GM23248 (cell line): ENCODE measurements around the gene ZC3H12C. TPM values are rescaled to one million over a fixed set of nuclear protein-coding genes. Genes with fewer than 3 reads are reported as not detected.

Experiments used
- DNase-seq: peaks from one replicate; pipeline ENCODE4 v3.0.0-alpha.2; 2015
- H2AFZ ChIP-seq: fragments of 200-600 bp; sonication (generic); 2 replicates; pipeline ENCODE4 v1.6.1; 2016; ENCODE audit warnings: antibody characterized with exemption
- H3F3A ChIP-seq: fragments of 200-600 bp; sonication (generic); 2 replicates; pipeline ENCODE4 v1.6.1; 2016; ENCODE audit warnings: mild to moderate bottlenecking, antibody characterized with exemption, mixed run types; ENCODE audit not compliant: insufficient read depth
- H3K27ac ChIP-seq: fragments of 200-600 bp; sonication (generic); 2 replicates; pipeline ENCODE4 v1.5.1; 2016; ENCODE audit warnings: mild to moderate bottlenecking
- H3K27me3 ChIP-seq: fragments of 200-600 bp; sonication (generic); replicated peaks from 2 replicates; pipeline ENCODE4 v1.6.1; 2016; ENCODE audit warnings: mild to moderate bottlenecking; ENCODE audit not compliant: insufficient read depth
- H3K36me3 ChIP-seq: fragments of 200-600 bp; sonication (generic); 2 replicates; pipeline ENCODE4 v1.6.1; 2016; ENCODE audit warnings: low read depth, mild to moderate bottlenecking
- H3K4me1 ChIP-seq: fragments of 200-600 bp; sonication (generic); 2 replicates; pipeline ENCODE4 v1.6.1; 2016; ENCODE audit warnings: mild to moderate bottlenecking; ENCODE audit not compliant: insufficient read depth
- H3K4me2 ChIP-seq: fragments of 200-600 bp; sonication (generic); one replicate; pipeline ENCODE4 v1.6.1; 2016; ENCODE audit warnings: mild to moderate bottlenecking; ENCODE audit not compliant: unreplicated experiment
- H3K4me3 ChIP-seq: fragments of 200-600 bp; sonication (generic); 2 replicates; pipeline ENCODE4 v1.5.1; 2016; ENCODE audit warnings: mild to moderate bottlenecking
- H3K79me2 ChIP-seq: fragments of 200-600 bp; sonication (generic); 2 replicates; pipeline ENCODE4 v1.6.1; 2016; ENCODE audit warnings: mild to moderate bottlenecking; ENCODE audit not compliant: insufficient read depth
- H3K9ac ChIP-seq: fragments of 200-600 bp; sonication (generic); 2 replicates; pipeline ENCODE4 v1.6.1; 2016; ENCODE audit warnings: mild to moderate bottlenecking
- H3K9me2 ChIP-seq: fragments of 200-600 bp; sonication (generic); 2 replicates; pipeline ENCODE4 v1.6.1; 2016; ENCODE audit warnings: mixed run types, mild to moderate bottlenecking, moderate library complexity; ENCODE audit not compliant: insufficient read depth
- H3K9me3 ChIP-seq: fragments of 200-600 bp; sonication (generic); one replicate; pipeline ENCODE4 v1.6.1; 2017; ENCODE audit warnings: low read depth
- H4K20me1 ChIP-seq: fragments of 200-600 bp; sonication (generic); 2 replicates; pipeline ENCODE4 v1.6.0; 2016; ENCODE audit not compliant: insufficient read depth
- EZH2 ChIP-seq: fragments of 200-600 bp; sonication (generic); IDR thresholded peaks from 2 replicates; pipeline ENCODE4 v1.6.1; 2018; ENCODE audit warnings: antibody characterized with exemption, mild to moderate bottlenecking; ENCODE audit not compliant: insufficient read depth, poor library complexity, severe bottlenecking
- EZH2phosphoT487 ChIP-seq: fragments of 200-600 bp; sonication (generic); IDR thresholded peaks from 2 replicates; pipeline ENCODE4 v1.6.1; 2018; ENCODE audit warnings: antibody characterized with exemption, moderate library complexity, mild to moderate bottlenecking, low read depth; ENCODE audit not compliant: insufficient read depth
- WGBS, 2 experiments: methylation state at CpG; one replicate each; pipeline ENCODE4 v1.1.6; 2015 to 2017; ENCODE audit warnings: low lambda C conversion rate in 2 of 2, low coverage in 1 of 2; ENCODE audit errors: missing lambda C conversion rate in 2 of 2; 5-methylcytosine and 5-hydroxymethylcytosine counted together
- in situ Hi-C: fragments of 300-500 bp; cut with MboI; formaldehyde crosslinking; loops from 2 replicates; pipeline ENCODE4 v1.15.0; 2020
- polyA plus RNA-seq: library from polyadenylated mRNA; unstranded; fragments of >200 nt; fragmentation: Nextera tagmentation; extraction: Ambion mirVana; gene quantifications from 2 replicates; pipeline ENCODE4 v1.2.1, GENCODE V29; 2016
- total RNA-seq: library from RNA; depleted of rRNA; stranded (reverse); fragments of >200 nt; shearing (Covaris generic); gene quantifications from 2 replicates; pipeline ENCODE4 v1.2.3, GENCODE V29; 2014

The ZC3H12C gene
- total and polyA plus RNA-seq, 2 experiments from 2014 or later, result 1.4 to 5.3 TPM

GRCh38 chr11:110179064-110179463, 85.9 kb downstream of the ZC3H12C start:
- Histone ChIP-seq H3K27ac (no peak overlapping the region), H3K4me1 (peaks cover 16% of the 10 kb centered on the region), H3K36me3 (no peaks in the 10 kb centered on the region), H2AFZ (no peak overlapping the region), H3F3A (peaks cover 12% of the 10 kb centered on the region), H3K4me3 (no peak overlapping the region), H3K79me2 (no peaks in the 10 kb centered on the region), H3K9ac (no peak overlapping the region), H4K20me1 (no peaks in the 10 kb centered on the region), H3K27me3 (no peaks in the 10 kb centered on the region), H3K9me3 (no peaks in the 10 kb centered on the region), H3K4me2 (no peak overlapping the region), H3K9me2 (no peaks in the 10 kb centered on the region)
- 97 to 100% methylated on average over 4 of the region's 4 CpGs for WGBS, 2 experiments
- in situ Hi-C loops, result no loop called here
- TF ChIP-seq EZH2phosphoT487 (no peak), EZH2 (no peak)
- no peak for DNase-seq

GRCh38 chr11:110182886-110183285, 89.7 kb downstream of the ZC3H12C start:
- Histone ChIP-seq H2AFZ (no peak overlapping the region), H3K9me2 (no peaks in the 10 kb centered on the region), H3K4me1 (peaks cover 23% of the 10 kb centered on the region), H3K9ac (no peak overlapping the region), H3K4me2 (no peak overlapping the region), H3K27ac (no peak overlapping the region), H3F3A (peaks cover 10% of the 10 kb centered on the region; the same call in 1 of the 2 replicates), H3K9me3 (no peaks in the 10 kb centered on the region), H4K20me1 (no peaks in the 10 kb centered on the region), H3K79me2 (no peaks in the 10 kb centered on the region), H3K27me3 (no peaks in the 10 kb centered on the region), H3K36me3 (no peaks in the 10 kb centered on the region), H3K4me3 (no peak overlapping the region)
- in situ Hi-C loops, result no loop called here
- DNase-seq, result peak; percentile 85
- TF ChIP-seq EZH2, result no peak
- TF ChIP-seq EZH2phosphoT487, result no peak
- 68 to 71% methylated on average over 5 of the region's 5 CpGs for WGBS, 2 experiments

GRCh38 chr11:110184456-110184855, 91.3 kb downstream of the ZC3H12C start:
- WGBS, 2 experiments, result 82 to 87% methylated on average over 7 of the region's 7 CpGs
- TF ChIP-seq EZH2phosphoT487 (no peak), EZH2 (no peak)
- no peak overlapping the region for H2AFZ ChIP-seq
- peaks cover 10% of the 10 kb centered on the region; the same call in 1 of the 2 replicates for H3F3A ChIP-seq
- H3K27ac ChIP-seq, result no peak overlapping the region
- H3K27me3 ChIP-seq, result no peaks in the 10 kb centered on the region
- no peaks in the 10 kb centered on the region for H3K9me3 ChIP-seq
- in situ Hi-C loops, result no loop called here
- H3K9me2 ChIP-seq, result no peaks in the 10 kb centered on the region
- no peaks in the 10 kb centered on the region for H3K36me3 ChIP-seq
- no peak overlapping the region for H3K4me3 ChIP-seq
- peaks cover 23% of the 10 kb centered on the region for H3K4me1 ChIP-seq
- H3K79me2 ChIP-seq, result no peaks in the 10 kb centered on the region
- H4K20me1 ChIP-seq, result no peaks in the 10 kb centered on the region
- DNase-seq, result no peak
- no peak overlapping the region for H3K9ac ChIP-seq
- H3K4me2 ChIP-seq, result no peak overlapping the region

- TF ChIP-seq EZH2phosphoT487 (no peak), EZH2 (no peak)
- 33% methylated on average over 3 of the region's 3 CpGs for WGBS, 2 experiments
- DNase-seq, result peak; percentile 57
- Histone ChIP-seq H3K4me1 (peaks cover 23% of the 10 kb centered on the region), H3K9me3 (no peaks in the 10 kb centered on the region), H4K20me1 (no peaks in the 10 kb centered on the region), H3K36me3 (no peaks in the 10 kb centered on the region), H3K4me2 (no peak overlapping the region), H3K9ac (no peak overlapping the region), H3K79me2 (no peaks in the 10 kb centered on the region), H3K9me2 (no peaks in the 10 kb centered on the region), H3K4me3 (no peak overlapping the region), H2AFZ (no peak overlapping the region), H3K27me3 (no peaks in the 10 kb centered on the region), H3K27ac (no peak overlapping the region), H3F3A (peaks cover 10% of the 10 kb centered on the region; the same call in 1 of the 2 replicates)
- in situ Hi-C loops, result no loop called here
Measured at GRCh38 chr11:110185121-110185591, 92.0 kb downstream of the ZC3H12C start.

GRCh38 chr11:110185599-110185998, 92.4 kb downstream of the ZC3H12C start:
- Histone ChIP-seq H3K9me2 (no peaks in the 10 kb centered on the region), H2AFZ (no peak overlapping the region), H3K9ac (no peak overlapping the region), H3K4me1 (peaks cover 23% of the 10 kb centered on the region), H4K20me1 (no peaks in the 10 kb centered on the region), H3K27ac (no peak overlapping the region), H3K4me2 (no peak overlapping the region), H3F3A (peaks cover 10% of the 10 kb centered on the region; the same call in 1 of the 2 replicates), H3K27me3 (no peaks in the 10 kb centered on the region), H3K79me2 (no peaks in the 10 kb centered on the region), H3K4me3 (no peak overlapping the region), H3K36me3 (no peaks in the 10 kb centered on the region), H3K9me3 (no peaks in the 10 kb centered on the region)
- WGBS, 2 experiments, result 92 to 94% methylated on average over 7 of the region's 7 CpGs
- in situ Hi-C loops, result no loop called here
- no peak for TF ChIP-seq EZH2phosphoT487
- TF ChIP-seq EZH2, result no peak
- no peak for DNase-seq
